HepG2 (cell line): ENCODE results near the gene ORMDL3. TPM values are rescaled to one million over a fixed set of nuclear protein-coding genes. Genes with fewer than 3 reads are reported as not detected.

Source experiments
- ATAC-seq: fragments of 200-7000 bp; cut with Tn5 transposase; 3 replicates; pipeline ENCODE4 v1.9.1; 2020; ENCODE audit warnings: mild to moderate bottlenecking, moderate library complexity
- BruUV-seq: library from RNA; stranded (reverse); fragments of 400-500 nt; replicated peaks from 2 replicates; lab custom pipeline; 2021; lab: Mats Ljungman, UMichigan
- CTCF ChIA-PET: fragments of 300-600 bp; formaldehyde crosslinking; extraction: SDS; loops from one replicate; lab custom pipeline; 2021; ENCODE audit warnings: low total read pairs, inconsistent platforms, low intra/inter-chr PET ratio; lab: Yijun Ruan, JAX
- POLR2A ChIA-PET: fragments of 350-600 bp; sonication (Branson Sonifier 250); formaldehyde crosslinking; loops from one replicate; lab custom pipeline; 2020; ENCODE audit warnings: antibody characterized with exemption, inconsistent platforms; lab: Yijun Ruan, JAX
- DNase-seq: peaks from one replicate; pipeline ENCODE4 v3.0.0-alpha.2; 2015; ENCODE audit warnings: low spot score
- FAIRE-seq: peaks from 3 replicates; lab custom pipeline; 2011; peaks lifted over from hg19 to GRCh38; lab: Jason Lieb, UNC
- H2AFZ ChIP-seq: one replicate; pipeline ENCODE4 v1.6.1; 2011; ENCODE audit warnings: low read length, inconsistent platforms
- H3K27ac ChIP-seq: fragments of 300-600 bp; 3 replicates; pipeline ENCODE4 v1.8.0; 2011; ENCODE audit warnings: mixed run types, mild to moderate bottlenecking, mixed read lengths, low read length, inconsistent platforms; ENCODE audit not compliant: insufficient read depth; ENCODE audit errors: extremely low read length
- H3K27me3 ChIP-seq, 2 experiments: fragments of 200-600 bp in 1 of 2; 2 replicates in 1 of 2; 3 replicates in 1 of 2; pipeline versions ENCODE4 v1.6.0 to v1.8.0; 2011; ENCODE audit warnings: low read length in 2 of 2, mild to moderate bottlenecking in 2 of 2, moderate library complexity in 2 of 2, inconsistent platforms in 1 of 2; ENCODE audit not compliant: insufficient read depth in 2 of 2, control insufficient read depth in 1 of 2
- H3K36me3 ChIP-seq, 2 experiments: fragments of 200-600 bp in 1 of 2; replicated peaks in 1 of 2; 2 replicates in 1 of 2; 3 replicates in 1 of 2; pipeline versions ENCODE4 v1.5.1 to v1.8.0; 2011; ENCODE audit warnings: low read length in 2 of 2, inconsistent platforms in 1 of 2; ENCODE audit not compliant: insufficient read depth in 2 of 2, control insufficient read depth in 1 of 2
- H3K4me1 ChIP-seq: 2 replicates; pipeline ENCODE4 v1.5.1; 2012; ENCODE audit warnings: low read length, inconsistent platforms; ENCODE audit not compliant: insufficient read depth
- H3K4me2 ChIP-seq: 2 replicates; pipeline ENCODE4 v1.6.0; 2011; ENCODE audit warnings: low read depth, low read length, inconsistent platforms
- H3K4me3 ChIP-seq, 3 experiments: fragments of 200-600 bp in 1 of 3; sonication (generic), shearing (Covaris generic) in 1 of 3; replicated peaks in 1 of 3; 2 replicates each; pipeline ENCODE4 v1.5.1; 2011 to 2016; ENCODE audit warnings: low read length in 3 of 3, inconsistent platforms in 2 of 3, low read depth in 2 of 3, mild to moderate bottlenecking in 2 of 3, control low read depth in 1 of 3, mixed read lengths in 1 of 3; ENCODE audit not compliant: insufficient read depth in 1 of 3
- H3K79me2 ChIP-seq: one replicate; pipeline ENCODE4 v1.6.1; 2011; ENCODE audit warnings: low read length, inconsistent platforms; ENCODE audit not compliant: insufficient read depth
- H3K9ac ChIP-seq: 2 replicates; pipeline ENCODE4 v1.6.0; 2011; ENCODE audit warnings: mild to moderate bottlenecking, low read depth, low read length, inconsistent platforms; ENCODE audit not compliant: insufficient read depth
- H3K9me3 ChIP-seq: 2 replicates; pipeline ENCODE4 v1.5.1; 2012; ENCODE audit warnings: mild to moderate bottlenecking, low read length
- H4K20me1 ChIP-seq: 2 replicates; pipeline ENCODE4 v1.6.0; 2011; ENCODE audit warnings: inconsistent platforms, mild to moderate bottlenecking, low read length, moderate library complexity; ENCODE audit not compliant: insufficient read depth
- ERF ChIP-seq: IDR thresholded peaks from 2 replicates; pipeline ENCODE4 v1.6.1; 2018; ENCODE audit warnings: missing biosample characterization, missing genetic modification reagents
- FLYWCH1 ChIP-seq: sonication (generic); formaldehyde crosslinking; IDR thresholded peaks from 2 replicates; pipeline ENCODE4 v1.8.1; 2023; ENCODE audit warnings: mild to moderate bottlenecking, missing genetic modification reagents
- IKZF5 ChIP-seq: IDR thresholded peaks from 2 replicates; pipeline ENCODE4 v1.6.1; 2018; ENCODE audit warnings: missing genetic modification reagents, mild to moderate bottlenecking, missing compliant biosample characterization
- KLF11 ChIP-seq: IDR thresholded peaks from 2 replicates; pipeline ENCODE4 v1.6.1; 2016; ENCODE audit warnings: missing compliant biosample characterization
- MED8 ChIP-seq: sonication (generic); formaldehyde crosslinking; IDR thresholded peaks from 2 replicates; pipeline ENCODE4 v1.8.1; 2023; ENCODE audit warnings: mild to moderate bottlenecking, missing genetic modification reagents; ENCODE audit not compliant: insufficient replicate concordance
- NCOA2 ChIP-seq: sonication (generic); formaldehyde crosslinking; IDR thresholded peaks from 2 replicates; pipeline ENCODE4 v1.8.0; 2022; ENCODE audit warnings: inconsistent platforms
- NR2F6 ChIP-seq, 2 experiments: IDR thresholded peaks; 2 replicates each; pipeline ENCODE4 v1.6.1; 2016; ENCODE audit warnings: antibody characterized with exemption in 1 of 2, mild to moderate bottlenecking in 1 of 2
- NR3C1 ChIP-seq: sonication (generic); formaldehyde crosslinking; IDR thresholded peaks from 2 replicates; pipeline ENCODE4 v1.4.0; 2020; ENCODE audit warnings: missing genetic modification reagents
- SMARCE1 ChIP-seq: fragments of 450-650 bp; IDR thresholded peaks from 2 replicates; pipeline ENCODE4 v1.6.1; 2017; ENCODE audit warnings: borderline replicate concordance
- SMC3 ChIP-seq: IDR thresholded peaks from 2 replicates; pipeline ENCODE4 v1.6.1; 2011; ENCODE audit warnings: low read length, improper control_type of control experiment
- ZNF7 ChIP-seq: IDR thresholded peaks from 2 replicates; pipeline ENCODE4 v1.6.1; 2016; ENCODE audit warnings: missing biosample characterization, missing genetic modification reagents
- ZNF883 ChIP-seq: sonication (generic); formaldehyde crosslinking; IDR thresholded peaks from 2 replicates; pipeline ENCODE4 v1.5.1; 2020; ENCODE audit warnings: mild to moderate bottlenecking, missing genetic modification reagents; ENCODE audit errors: not compliant biosample characterization
- ZSCAN30 ChIP-seq: sonication (generic); formaldehyde crosslinking; IDR thresholded peaks from 2 replicates; pipeline ENCODE4 v1.5.0; 2020; ENCODE audit warnings: mild to moderate bottlenecking, missing genetic modification reagents
- WGBS: methylation state at CpG from one replicate; pipeline ENCODE4 v1.1.6; 2017; ENCODE audit warnings: low lambda C conversion rate; 5-methylcytosine and 5-hydroxymethylcytosine counted together
- in situ Hi-C: cut with HindIII; loops from 2 replicates; pipeline ENCODE4 v1.10.0; 2017; ENCODE audit warnings: low pct_unique_long_range_greater_than_20kb; ENCODE audit not compliant: extremely low pct_ligation_motif_present
- intact Hi-C: fragments of 100-400 bp; cut with micrococcal nuclease; formaldehyde crosslinking; loops from one replicate; pipeline ENCODE4 v1.10.0; 2022; ENCODE audit not compliant: unreplicated experiment
- polyA plus RNA-seq, 8 experiments: library from polyadenylated mRNA; depleted of rRNA in 3 of 8; stranded (reverse) in 7 of 8; unstranded in 1 of 8; fragments of >200 nt; fragmentation: Illumina TruSeq in 4 of 8; extraction: Trizol in 4 of 8; gene quantifications; 2 replicates each; pipeline versions ENCODE4 v1.2.1 to v1.2.3, GENCODE V29; 2011 to 2016; ENCODE audit warnings: low read depth in 4 of 8, missing spikeins in 1 of 8, mixed read lengths in 1 of 8; ENCODE audit not compliant: insufficient read depth in 1 of 8
- total RNA-seq, 5 experiments: library from RNA; depleted of rRNA; stranded (reverse); fragments of >200 nt; fragmentation: Illumina TruSeq; extraction: Trizol; gene quantifications; 2 replicates each; pipeline ENCODE4 v1.2.3, GENCODE V29; 2016; ENCODE audit warnings: low read depth in 1 of 5
- TF ChIP-seq, protein P1 (sequence below): sonication (generic); formaldehyde crosslinking; conservative IDR thresholded peaks from 2 replicates; pipeline ENCODE4 v1.8.0; 2022; ENCODE audit warnings: missing genetic modification reagents
- TF ChIP-seq, protein P2 (sequence below): sonication (generic); formaldehyde crosslinking; IDR thresholded peaks from 2 replicates; pipeline ENCODE4 v1.5.0; 2020; ENCODE audit warnings: mild to moderate bottlenecking, missing genetic modification reagents
- TF ChIP-seq, protein P3 (sequence below): sonication (generic); formaldehyde crosslinking; IDR thresholded peaks from 2 replicates; pipeline ENCODE4 v1.5.1; 2020; ENCODE audit warnings: missing genetic modification reagents, mild to moderate bottlenecking, borderline replicate concordance

The ORMDL3 gene
- total and polyA plus RNA-seq, 2 of the 13 experiments (the other 11 are each of a cell fraction or from before 2014, with no cell fraction given): 181 to 384 TPM

DNA sequence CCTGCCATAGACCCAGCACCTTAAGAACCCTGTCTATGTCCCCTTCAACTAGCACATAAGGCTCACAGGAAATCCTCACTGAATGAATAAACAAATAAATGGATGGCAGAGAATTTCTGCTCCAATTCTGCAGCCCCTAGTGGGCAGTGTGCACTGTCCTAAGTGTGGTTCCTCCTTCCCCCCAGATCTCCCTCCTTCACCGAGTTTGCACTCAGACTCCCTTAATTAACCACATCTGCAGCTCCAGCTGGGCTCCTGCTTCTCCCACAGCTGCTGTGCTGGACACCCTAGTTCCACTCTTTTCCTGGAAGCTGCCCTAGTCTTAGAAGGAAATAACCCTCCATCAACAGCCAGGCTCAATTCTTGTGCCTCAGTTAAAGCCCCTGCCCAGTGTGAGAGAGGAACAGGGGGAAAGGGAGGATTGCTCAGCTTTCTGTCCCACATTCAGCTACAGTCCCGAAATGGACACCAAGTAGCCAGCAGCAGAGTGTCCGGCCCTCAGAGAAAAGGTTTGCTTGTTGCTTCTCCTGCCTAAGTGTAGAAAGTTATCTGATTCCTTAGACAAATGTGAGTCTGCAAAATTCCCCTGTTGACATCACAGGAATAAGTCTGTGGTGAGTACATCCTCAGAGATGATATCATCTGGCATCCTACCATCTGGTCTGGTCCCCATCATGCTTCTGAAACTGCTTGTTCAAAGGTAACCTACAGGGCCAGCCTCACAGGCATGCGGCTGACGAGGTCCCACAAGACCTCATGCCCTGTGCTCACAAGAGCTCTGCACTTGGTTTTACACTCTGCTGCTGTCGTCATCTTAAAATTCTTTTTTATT is 12.4 kb upstream of the ORMDL3 start:
- no TSS peak for BruUV-seq
- H3K4me2 ChIP-seq: no peak overlapping the region
- no peak overlapping the region for H3K4me3 ChIP-seq
- no peaks in the 10 kb centered on the region for H3K9me3 ChIP-seq
- no peak for DNase-seq
- H3K9ac ChIP-seq: no peak overlapping the region
- H3K36me3 ChIP-seq: no peaks in the 10 kb centered on the region
- FAIRE-seq: peak; percentile 91
- WGBS: 26% methylated on average over 6 of the region's 6 CpGs
- peak; percentile 56 for ATAC-seq
- CTCF ChIA-PET: interaction anchor here (0.9 to 1.1 kb wide), 2 partner anchors 19 to 67 kb away, joined by 4 read pairs; no protein-coding TSS in a partner anchor
- no peak overlapping the region for H2AFZ ChIP-seq
- peaks cover 52% of the 10 kb centered on the region for H3K4me1 ChIP-seq
- no peak overlapping the region for H3K27ac ChIP-seq
- no peaks in the 10 kb centered on the region for H3K79me2 ChIP-seq
- peaks cover 13 to 19% of the 10 kb centered on the region in 2 experiments; a peak in 3 of 5 replicates for H3K27me3 ChIP-seq
- intact Hi-C loops (loop anchor here (2.0 kb wide), 1 partner anchor 13 kb away; no protein-coding TSS in a partner anchor), in situ Hi-C loops (no loop called here)
- POLR2A ChIA-PET: interaction anchor here (1.3 kb wide), 1 partner anchor 13 kb away, joined by 4 read pairs; the partner anchor contains the start of genes LRRC3C and ORMDL3
- H4K20me1 ChIP-seq: no peaks in the 10 kb centered on the region
- TF ChIP-seq ZNF883 (CRISPR knock-in tag) (peak; percentile 36), ERF (CRISPR knock-in tag) (no peak), ZSCAN30 (CRISPR knock-in tag) (no peak), MED8 (CRISPR knock-in tag) (no peak), IKZF5 (CRISPR knock-in tag) (no peak), SMC3 (peak; percentile 55; the same call in 1 of the 2 replicates), NCOA2 (CRISPR knock-in tag) (0 out of 2 replicates have a peak, but pooled peaks have one; percentile 37), SMARCE1 (no peak), ZNF7 (no peak), NR3C1 (CRISPR knock-in tag) (no peak), NR2F6 (IDR thresholded peaks at IDR 0.05) (no peak), NR2F6 (CRISPR knock-in tag; IDR thresholded peaks at IDR 0.05) (0 out of 2 replicates have a peak, but pooled peaks have one; percentile 16), FLYWCH1 (no peak), KLF11 (CRISPR knock-in tag) (no peak)
- TF ChIP-seq, protein P1, sequence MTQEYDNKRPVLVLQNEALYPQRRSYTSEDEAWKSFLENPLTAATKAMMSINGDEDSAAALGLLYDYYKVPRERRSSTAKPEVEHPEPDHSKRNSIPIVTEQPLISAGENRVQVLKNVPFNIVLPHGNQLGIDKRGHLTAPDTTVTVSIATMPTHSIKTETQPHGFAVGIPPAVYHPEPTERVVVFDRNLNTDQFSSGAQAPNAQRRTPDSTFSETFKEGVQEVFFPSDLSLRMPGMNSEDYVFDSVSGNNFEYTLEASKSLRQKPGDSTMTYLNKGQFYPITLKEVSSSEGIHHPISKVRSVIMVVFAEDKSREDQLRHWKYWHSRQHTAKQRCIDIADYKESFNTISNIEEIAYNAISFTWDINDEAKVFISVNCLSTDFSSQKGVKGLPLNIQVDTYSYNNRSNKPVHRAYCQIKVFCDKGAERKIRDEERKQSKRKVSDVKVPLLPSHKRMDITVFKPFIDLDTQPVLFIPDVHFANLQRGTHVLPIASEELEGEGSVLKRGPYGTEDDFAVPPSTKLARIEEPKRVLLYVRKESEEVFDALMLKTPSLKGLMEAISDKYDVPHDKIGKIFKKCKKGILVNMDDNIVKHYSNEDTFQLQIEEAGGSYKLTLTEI (CRISPR knock-in tag): no peak
- TF ChIP-seq, protein P2, sequence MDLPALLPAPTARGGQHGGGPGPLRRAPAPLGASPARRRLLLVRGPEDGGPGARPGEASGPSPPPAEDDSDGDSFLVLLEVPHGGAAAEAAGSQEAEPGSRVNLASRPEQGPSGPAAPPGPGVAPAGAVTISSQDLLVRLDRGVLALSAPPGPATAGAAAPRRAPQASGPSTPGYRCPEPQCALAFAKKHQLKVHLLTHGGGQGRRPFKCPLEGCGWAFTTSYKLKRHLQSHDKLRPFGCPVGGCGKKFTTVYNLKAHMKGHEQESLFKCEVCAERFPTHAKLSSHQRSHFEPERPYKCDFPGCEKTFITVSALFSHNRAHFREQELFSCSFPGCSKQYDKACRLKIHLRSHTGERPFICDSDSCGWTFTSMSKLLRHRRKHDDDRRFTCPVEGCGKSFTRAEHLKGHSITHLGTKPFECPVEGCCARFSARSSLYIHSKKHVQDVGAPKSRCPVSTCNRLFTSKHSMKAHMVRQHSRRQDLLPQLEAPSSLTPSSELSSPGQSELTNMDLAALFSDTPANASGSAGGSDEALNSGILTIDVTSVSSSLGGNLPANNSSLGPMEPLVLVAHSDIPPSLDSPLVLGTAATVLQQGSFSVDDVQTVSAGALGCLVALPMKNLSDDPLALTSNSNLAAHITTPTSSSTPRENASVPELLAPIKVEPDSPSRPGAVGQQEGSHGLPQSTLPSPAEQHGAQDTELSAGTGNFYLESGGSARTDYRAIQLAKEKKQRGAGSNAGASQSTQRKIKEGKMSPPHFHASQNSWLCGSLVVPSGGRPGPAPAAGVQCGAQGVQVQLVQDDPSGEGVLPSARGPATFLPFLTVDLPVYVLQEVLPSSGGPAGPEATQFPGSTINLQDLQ (CRISPR knock-in tag): no peak
- TF ChIP-seq, protein P3, sequence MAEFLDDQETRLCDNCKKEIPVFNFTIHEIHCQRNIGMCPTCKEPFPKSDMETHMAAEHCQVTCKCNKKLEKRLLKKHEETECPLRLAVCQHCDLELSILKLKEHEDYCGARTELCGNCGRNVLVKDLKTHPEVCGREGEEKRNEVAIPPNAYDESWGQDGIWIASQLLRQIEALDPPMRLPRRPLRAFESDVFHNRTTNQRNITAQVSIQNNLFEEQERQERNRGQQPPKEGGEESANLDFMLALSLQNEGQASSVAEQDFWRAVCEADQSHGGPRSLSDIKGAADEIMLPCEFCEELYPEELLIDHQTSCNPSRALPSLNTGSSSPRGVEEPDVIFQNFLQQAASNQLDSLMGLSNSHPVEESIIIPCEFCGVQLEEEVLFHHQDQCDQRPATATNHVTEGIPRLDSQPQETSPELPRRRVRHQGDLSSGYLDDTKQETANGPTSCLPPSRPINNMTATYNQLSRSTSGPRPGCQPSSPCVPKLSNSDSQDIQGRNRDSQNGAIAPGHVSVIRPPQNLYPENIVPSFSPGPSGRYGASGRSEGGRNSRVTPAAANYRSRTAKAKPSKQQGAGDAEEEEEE (CRISPR knock-in tag): no peak
